ENCODE measurements around the gene DUS3L. TPM values are rescaled to one million over a fixed set of nuclear protein-coding genes. Genes with fewer than 3 reads are reported as not detected.

Gene DUS3L
- total and polyA plus RNA-seq, 11 donors, result 12.0 to 20.7 (median 15.8) TPM

DNA sequence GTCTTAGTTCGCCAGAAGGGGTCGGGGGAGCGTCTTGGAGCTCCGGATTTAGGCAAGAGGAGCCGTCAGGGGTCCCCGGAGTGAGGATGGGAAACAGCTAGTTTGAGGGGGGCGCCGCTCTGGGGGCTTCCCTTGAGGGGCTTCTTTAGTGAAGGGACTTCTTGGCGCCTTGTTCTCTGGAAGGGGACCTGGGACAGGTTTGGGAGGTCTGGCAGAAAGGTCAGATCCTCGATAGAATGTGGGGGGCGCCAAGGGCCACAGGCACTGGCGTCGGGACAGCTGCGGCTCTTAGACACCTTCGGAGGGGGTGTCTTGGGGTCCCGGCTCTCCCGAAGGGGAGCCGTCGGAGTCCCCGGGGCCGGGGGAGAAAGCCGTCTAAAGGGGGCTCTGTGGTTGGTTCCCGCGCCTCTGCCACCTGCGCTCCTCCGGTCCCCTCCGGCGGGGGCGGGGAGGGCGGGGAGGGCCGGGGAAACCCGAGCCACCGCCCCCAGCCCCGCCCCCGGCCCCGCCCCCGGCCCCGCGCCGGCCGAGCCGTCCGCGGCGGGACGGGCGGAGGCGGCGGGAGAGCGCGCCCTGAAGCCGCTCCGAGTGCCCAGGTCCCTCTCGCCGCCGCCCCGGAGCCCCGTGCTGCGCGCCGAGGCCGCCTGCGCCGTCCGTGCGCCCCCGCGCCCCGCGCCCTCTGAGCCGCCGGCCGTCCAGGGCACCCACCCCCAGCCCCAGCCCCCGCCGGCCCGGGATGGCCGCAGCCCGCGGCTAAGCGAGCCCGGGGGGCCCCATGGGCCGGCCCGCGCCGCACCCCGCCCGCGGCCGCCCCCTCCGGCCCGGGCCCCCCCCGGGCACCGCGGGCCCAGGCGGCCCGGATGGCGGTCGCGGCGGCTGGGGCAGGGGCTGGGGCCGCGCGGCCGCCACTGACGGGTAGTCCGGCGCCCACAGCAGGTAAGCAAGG, 13.8 kb upstream of the DUS3L start, which contains the start of gene NRTN:
Gene NRTN (plus strand): TSS at position 552 of the 946 bp plus-strand sequence. CDS start 19,099 bp downstream, outside the sequence.
- Histone ChIP-seq H3K4me1 (peaks cover 0 to 32% (median 8%) of the 10 kb centered on the region in 12 donors), H3K27me3 (peaks cover 7 to 52% (median 30%) of the 10 kb centered on the region in 9 donors), H3K9me3 (no peaks in the 10 kb centered on the region), H3K4me3 (peak within 1 kb of the TSS; percentile 0 to 56 (median 46)), H3K27ac (peak within 1 kb of the TSS in 10 of 12 donors; percentile 43 to 86 (median 76)), H3K36me3 (no peaks in the 10 kb centered on the region)
- TF ChIP-seq POLR2A (IDR thresholded peaks at IDR 0.05), result no peak
- TF ChIP-seq, protein P1, sequence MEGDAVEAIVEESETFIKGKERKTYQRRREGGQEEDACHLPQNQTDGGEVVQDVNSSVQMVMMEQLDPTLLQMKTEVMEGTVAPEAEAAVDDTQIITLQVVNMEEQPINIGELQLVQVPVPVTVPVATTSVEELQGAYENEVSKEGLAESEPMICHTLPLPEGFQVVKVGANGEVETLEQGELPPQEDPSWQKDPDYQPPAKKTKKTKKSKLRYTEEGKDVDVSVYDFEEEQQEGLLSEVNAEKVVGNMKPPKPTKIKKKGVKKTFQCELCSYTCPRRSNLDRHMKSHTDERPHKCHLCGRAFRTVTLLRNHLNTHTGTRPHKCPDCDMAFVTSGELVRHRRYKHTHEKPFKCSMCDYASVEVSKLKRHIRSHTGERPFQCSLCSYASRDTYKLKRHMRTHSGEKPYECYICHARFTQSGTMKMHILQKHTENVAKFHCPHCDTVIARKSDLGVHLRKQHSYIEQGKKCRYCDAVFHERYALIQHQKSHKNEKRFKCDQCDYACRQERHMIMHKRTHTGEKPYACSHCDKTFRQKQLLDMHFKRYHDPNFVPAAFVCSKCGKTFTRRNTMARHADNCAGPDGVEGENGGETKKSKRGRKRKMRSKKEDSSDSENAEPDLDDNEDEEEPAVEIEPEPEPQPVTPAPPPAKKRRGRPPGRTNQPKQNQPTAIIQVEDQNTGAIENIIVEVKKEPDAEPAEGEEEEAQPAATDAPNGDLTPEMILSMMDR (IDR thresholded peaks at IDR 0.05), result no peak
- 1 to 12% (median 5%) methylated on average over 7 to 104 of the region's 107 CpGs for WGBS, 4 donors
- intact Hi-C loops (cut with DNase I), result loop anchor here (1.0 to 10.0 kb wide), 11 partner anchors 88 to 220 kb away; partner anchors contain the start of gene RANBP3 (in 2 of the 10)
- ATAC-seq (peak in 3 of 4 donors; percentile 19 to 62 (median 53)), DNase-seq (peak in 1 of 5 donors; percentile 33)

- peak; percentile 74 to 92 (median 86) for ATAC-seq
- no peaks in the 10 kb centered on the region for H3K36me3 ChIP-seq
- peaks cover 0 to 40% (median 10%) of the 10 kb centered on the region in 12 donors for H3K4me1 ChIP-seq
- H3K4me3 ChIP-seq, result peak overlapping the region in 10 of 12 donors; percentile 0 to 49 (median 37)
- no peaks in the 10 kb centered on the region for H3K9me3 ChIP-seq
- peaks cover 7 to 53% (median 30%) of the 10 kb centered on the region in 9 donors for H3K27me3 ChIP-seq
- TF ChIP-seq, protein P1 (IDR thresholded peaks at IDR 0.05), result peak; percentile 69 to 95 (median 86)
- TF ChIP-seq POLR2A (IDR thresholded peaks at IDR 0.05), result no peak
- peak overlapping the region in 1 of 12 donors; percentile 76 for H3K27ac ChIP-seq
- intact Hi-C loops (cut with DNase I), result loop anchor here (1.0 to 10.0 kb wide), 10 partner anchors 88 to 221 kb away; partner anchors contain the start of gene RANBP3 (in 2 of the 10)
- 2 to 6% (median 2%) methylated on average over 18 to 54 of the region's 54 CpGs for WGBS, 4 donors
- peak; percentile 84 to 93 (median 85) for DNase-seq
Measured at GRCh38 chr19:5803752-5804515, 13.0 kb upstream of the DUS3L start.

DNA sequence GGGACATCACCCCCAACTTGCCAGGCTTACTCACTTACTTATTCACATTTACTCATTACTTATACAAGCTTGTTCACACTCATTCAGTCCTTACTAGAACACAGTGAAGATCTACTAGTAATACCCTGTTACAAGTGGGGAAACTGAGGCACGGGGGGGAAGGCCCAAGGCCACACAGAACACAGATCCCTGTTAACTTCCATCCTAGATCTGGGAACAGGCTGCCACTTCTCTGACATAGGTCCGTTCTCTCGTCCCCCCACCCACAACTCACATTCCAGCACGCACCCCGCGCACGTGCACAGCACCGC, 12.4 kb upstream of the DUS3L start:
- peaks cover 0 to 46% (median 11%) of the 10 kb centered on the region in 12 donors for H3K4me1 ChIP-seq
- intact Hi-C loops (cut with DNase I), result loop anchor here (5.0 to 10.0 kb wide), 6 partner anchors 89 to 221 kb away; partner anchors contain the start of gene RANBP3 (in 2 of the 10)

More for the DNA sequence above, 12.4 kb upstream of the DUS3L start:
- Histone ChIP-seq H3K4me3 (peak overlapping the region in 9 of 12 donors; percentile 1 to 49 (median 38)), H3K27ac (no peak overlapping the region), H3K27me3 (peaks cover 7 to 59% (median 30%) of the 10 kb centered on the region in 9 donors), H3K36me3 (no peaks in the 10 kb centered on the region), H3K9me3 (no peaks in the 10 kb centered on the region)
- DNase-seq (no peak), ATAC-seq (no peak)
- 8 to 38% (median 9%) methylated on average over 7 to 8 of the region's 8 CpGs for WGBS, 4 donors
- TF ChIP-seq POLR2A (IDR thresholded peaks at IDR 0.05), result no peak
- TF ChIP-seq, protein P1 (IDR thresholded peaks at IDR 0.05), result no peak
